Ascending aorta (tissue), 2 donors: ENCODE results near the gene PEX12. TPM values are rescaled to one million over a fixed set of nuclear protein-coding genes. Genes with fewer than 3 reads are reported as not detected.

Experiments used
- DNase-seq, 2 donors: peaks; one replicate each; pipeline ENCODE4 v3.0.0-alpha.2; 2019; ENCODE audit warnings: low spot score in 2 of 2
- H3K27ac ChIP-seq, 2 donors: fragments of 200-600 bp; sonication (generic); one replicate each; pipeline ENCODE4 v1.5.1; 2016 to 2017; ENCODE audit warnings: mild to moderate bottlenecking in 1 of 2
- H3K27me3 ChIP-seq: fragments of 200-600 bp; sonication (generic); one replicate; pipeline ENCODE4 v1.5.1; 2017
- H3K36me3 ChIP-seq, 2 donors: fragments of 200-600 bp; sonication (generic); one replicate each; pipeline ENCODE4 v1.5.1; 2016
- H3K4me1 ChIP-seq, 2 donors: fragments of 200-600 bp; sonication (generic); one replicate each; pipeline ENCODE4 v1.5.1; 2016 to 2017; ENCODE audit warnings: mild to moderate bottlenecking in 1 of 2
- H3K4me3 ChIP-seq, 2 donors: fragments of 200-600 bp; sonication (generic); one replicate each; pipeline ENCODE4 v1.5.1; 2016 to 2017; ENCODE audit warnings: mild to moderate bottlenecking in 1 of 2
- H3K9me3 ChIP-seq, 2 donors: fragments of 200-600 bp; sonication (generic); one replicate each; pipeline ENCODE4 v1.5.1; 2016
- intact Hi-C: fragments of 100-400 bp; cut with DNase I; formaldehyde crosslinking; loops from one replicate; pipeline ENCODE4 v1.15.1; 2023
- total RNA-seq: library from RNA; depleted of rRNA; stranded (reverse); fragments of >200 nt; gene quantifications from one replicate; pipeline ENCODE4 v1.1.0, GENCODE V29; 2016
- TF ChIP-seq, protein P1 (sequence below), 3 experiments: fragments of 200-600 bp in 2 of 3; fragments of 450-650 bp in 1 of 3; sonication (generic) in 2 of 3; IDR thresholded peaks; one replicate each; pipeline ENCODE4 v1.5.1; 2016 to 2019; ENCODE audit warnings: antibody characterized with exemption in 3 of 3, mild to moderate bottlenecking in 1 of 3, moderate library complexity in 1 of 3

The PEX12 gene
- total RNA-seq, 1 donor from 2014 or later: 5.6 TPM

DNA sequence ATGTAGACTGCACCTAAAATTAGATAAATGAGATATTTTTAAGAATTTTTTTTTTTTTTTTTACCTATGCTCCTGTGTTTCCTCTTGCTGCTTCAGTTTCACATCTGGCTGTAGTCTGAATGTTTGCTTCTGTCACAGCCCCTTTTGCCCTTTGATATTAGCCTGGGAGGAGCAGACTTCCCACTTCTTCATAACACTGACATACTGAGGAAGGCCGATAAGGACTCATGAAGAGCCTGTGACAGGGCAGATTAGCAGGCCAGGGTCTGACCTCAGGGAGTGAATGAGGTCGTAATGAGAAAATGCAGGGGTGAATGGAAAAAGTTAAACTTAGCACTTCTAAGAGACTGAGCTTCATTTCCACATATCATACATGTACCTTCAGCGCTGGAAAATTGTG lies 17.7 kb downstream of the PEX12 start, which contains the start of gene SLFN14:
TSS of gene SLFN14 (minus strand) at position 117 of the 400 bp plus-strand sequence. CDS start 2,757 bp downstream, outside the sequence.
- no peak within 1 kb of the TSS for H3K27ac ChIP-seq
- intact Hi-C loops: no loop called here
- H3K4me1 ChIP-seq: no peaks in the 10 kb centered on the region
- no peaks in the 10 kb centered on the region for H3K27me3 ChIP-seq
- no peaks in the 10 kb centered on the region for H3K36me3 ChIP-seq
- DNase-seq: no peak
- H3K4me3 ChIP-seq: no peak within 1 kb of the TSS
- H3K9me3 ChIP-seq: no peaks in the 10 kb centered on the region
- TF ChIP-seq, protein P1, sequence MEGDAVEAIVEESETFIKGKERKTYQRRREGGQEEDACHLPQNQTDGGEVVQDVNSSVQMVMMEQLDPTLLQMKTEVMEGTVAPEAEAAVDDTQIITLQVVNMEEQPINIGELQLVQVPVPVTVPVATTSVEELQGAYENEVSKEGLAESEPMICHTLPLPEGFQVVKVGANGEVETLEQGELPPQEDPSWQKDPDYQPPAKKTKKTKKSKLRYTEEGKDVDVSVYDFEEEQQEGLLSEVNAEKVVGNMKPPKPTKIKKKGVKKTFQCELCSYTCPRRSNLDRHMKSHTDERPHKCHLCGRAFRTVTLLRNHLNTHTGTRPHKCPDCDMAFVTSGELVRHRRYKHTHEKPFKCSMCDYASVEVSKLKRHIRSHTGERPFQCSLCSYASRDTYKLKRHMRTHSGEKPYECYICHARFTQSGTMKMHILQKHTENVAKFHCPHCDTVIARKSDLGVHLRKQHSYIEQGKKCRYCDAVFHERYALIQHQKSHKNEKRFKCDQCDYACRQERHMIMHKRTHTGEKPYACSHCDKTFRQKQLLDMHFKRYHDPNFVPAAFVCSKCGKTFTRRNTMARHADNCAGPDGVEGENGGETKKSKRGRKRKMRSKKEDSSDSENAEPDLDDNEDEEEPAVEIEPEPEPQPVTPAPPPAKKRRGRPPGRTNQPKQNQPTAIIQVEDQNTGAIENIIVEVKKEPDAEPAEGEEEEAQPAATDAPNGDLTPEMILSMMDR (IDR thresholded peaks at IDR 0.05): no peak

- H3K4me1 ChIP-seq: no peaks in the 10 kb centered on the region
- H3K27me3 ChIP-seq: no peaks in the 10 kb centered on the region
- intact Hi-C loops: no loop called here
- no peaks in the 10 kb centered on the region for H3K9me3 ChIP-seq
- H3K27ac ChIP-seq: no peak overlapping the region
- TF ChIP-seq, protein P1 (IDR thresholded peaks at IDR 0.05): no peak
- DNase-seq: no peak
- no peak overlapping the region for H3K4me3 ChIP-seq
- H3K36me3 ChIP-seq: no peaks in the 10 kb centered on the region
These were observed 18.7 kb downstream of the PEX12 start for GRCh38 chr17:35559495-35560210.

GRCh38 chr17:35557353-35557752 lies 21.0 kb downstream of the PEX12 start:
- no peak overlapping the region for H3K27ac ChIP-seq
- H3K4me1 ChIP-seq: no peaks in the 10 kb centered on the region
- TF ChIP-seq, protein P1 (IDR thresholded peaks at IDR 0.05): no peak
- no peaks in the 10 kb centered on the region for H3K27me3 ChIP-seq
- no peak for DNase-seq
- intact Hi-C loops: no loop called here
- no peak overlapping the region for H3K4me3 ChIP-seq
- no peaks in the 10 kb centered on the region for H3K36me3 ChIP-seq
- H3K9me3 ChIP-seq: no peaks in the 10 kb centered on the region

GRCh38 chr17:35555691-35556090 lies 22.7 kb downstream of the PEX12 start:
- H3K36me3 ChIP-seq: no peaks in the 10 kb centered on the region
- no peak for DNase-seq
- no peaks in the 10 kb centered on the region for H3K27me3 ChIP-seq
- TF ChIP-seq, protein P1 (IDR thresholded peaks at IDR 0.05): no peak
- H3K27ac ChIP-seq: no peak overlapping the region
- no peaks in the 10 kb centered on the region for H3K4me1 ChIP-seq
- no peaks in the 10 kb centered on the region for H3K9me3 ChIP-seq
- no peak overlapping the region for H3K4me3 ChIP-seq
- intact Hi-C loops: no loop called here

DNA sequence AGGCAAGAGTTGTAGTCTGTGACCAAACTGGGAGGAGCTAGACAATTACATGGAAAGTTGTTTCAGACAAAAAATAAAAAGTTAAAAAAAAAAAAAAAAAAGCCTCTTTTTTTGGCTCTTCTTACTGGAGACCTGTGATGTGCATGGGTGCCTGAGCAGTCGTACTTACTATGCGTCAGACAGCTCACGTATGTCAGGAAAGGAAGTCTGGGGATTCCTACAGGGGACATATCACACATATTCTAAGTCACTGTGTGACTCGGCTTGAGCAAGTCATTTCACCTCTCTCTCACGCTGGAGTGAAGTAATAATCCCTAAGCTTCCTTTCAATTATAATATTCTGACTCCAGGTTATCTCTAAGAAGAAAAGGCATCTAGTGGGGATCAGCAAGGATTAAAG lies 23.7 kb downstream of the PEX12 start:
- Histone ChIP-seq H3K27ac (no peak overlapping the region), H3K36me3 (no peaks in the 10 kb centered on the region), H3K4me1 (no peaks in the 10 kb centered on the region), H3K27me3 (no peaks in the 10 kb centered on the region), H3K9me3 (no peaks in the 10 kb centered on the region), H3K4me3 (no peak overlapping the region)
- DNase-seq: no peak
- TF ChIP-seq, protein P1 (IDR thresholded peaks at IDR 0.05): no peak
- intact Hi-C loops: no loop called here
